IPS DF 4.7 (cell line): ENCODE data around the gene TSPY1.
"Not testable (repeated sequence)": the region's sequence is repeated elsewhere in the genome, so short reads cannot be mapped to it uniquely, and the experiment has no call there.

Source experiments
- DNase-seq: peaks from one replicate; pipeline ENCODE4 v3.0.0-alpha.2; 2013; ENCODE audit warnings: low spot score; ENCODE audit errors: extremely low read depth

Gene TSPY1, protein sequence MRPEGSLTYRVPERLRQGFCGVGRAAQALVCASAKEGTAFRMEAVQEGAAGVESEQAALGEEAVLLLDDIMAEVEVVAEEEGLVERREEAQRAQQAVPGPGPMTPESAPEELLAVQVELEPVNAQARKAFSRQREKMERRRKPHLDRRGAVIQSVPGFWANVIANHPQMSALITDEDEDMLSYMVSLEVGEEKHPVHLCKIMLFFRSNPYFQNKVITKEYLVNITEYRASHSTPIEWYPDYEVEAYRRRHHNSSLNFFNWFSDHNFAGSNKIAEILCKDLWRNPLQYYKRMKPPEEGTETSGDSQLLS

DNA sequence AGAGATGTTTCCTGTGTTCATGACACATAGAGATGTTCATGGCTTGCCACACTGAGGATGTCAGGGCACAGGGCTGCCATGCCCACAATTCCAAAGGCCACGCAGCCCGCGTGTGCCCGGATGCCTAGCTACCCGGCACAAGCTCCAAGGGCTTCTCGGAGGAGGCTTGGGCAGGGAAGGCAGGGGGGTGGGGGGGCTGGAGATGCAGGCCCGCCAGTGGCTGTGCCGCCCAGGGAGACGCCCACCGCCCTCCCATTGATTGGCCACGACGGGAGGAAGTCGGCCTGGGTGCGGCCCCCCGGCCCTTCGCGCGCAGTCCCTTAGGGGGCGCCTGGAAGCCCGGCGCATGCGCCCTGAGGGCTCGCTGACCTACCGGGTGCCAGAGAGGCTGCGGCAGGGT is at the start of gene TSPY1:
Gene TSPY1, plus strand, starts transcription at position 301 of the 400 bp plus-strand sequence. Its CDS starts 46 bp downstream, at position 347.
- not testable (repeated sequence) for DNase-seq

DNA sequence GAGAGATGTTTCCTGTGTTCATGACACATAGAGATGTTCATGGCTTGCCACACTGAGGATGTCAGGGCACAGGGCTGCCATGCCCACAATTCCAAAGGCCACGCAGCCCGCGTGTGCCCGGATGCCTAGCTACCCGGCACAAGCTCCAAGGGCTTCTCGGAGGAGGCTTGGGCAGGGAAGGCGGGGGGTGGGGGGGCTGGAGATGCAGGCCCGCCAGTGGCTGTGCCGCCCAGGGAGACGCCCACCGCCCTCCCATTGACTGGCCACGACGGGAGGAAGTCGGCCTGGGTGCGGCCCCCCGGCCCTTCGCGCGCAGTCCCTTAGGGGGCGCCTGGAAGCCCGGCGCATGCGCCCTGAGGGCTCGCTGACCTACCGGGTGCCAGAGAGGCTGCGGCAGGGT is 20.2 kb downstream of the TSPY1 start, which contains the start of gene TSPY9:
Gene TSPY9, plus strand, starts transcription at position 301 of the 400 bp plus-strand sequence. Its CDS starts 46 bp downstream, at position 347.
- not testable (repeated sequence) for DNase-seq

DNA sequence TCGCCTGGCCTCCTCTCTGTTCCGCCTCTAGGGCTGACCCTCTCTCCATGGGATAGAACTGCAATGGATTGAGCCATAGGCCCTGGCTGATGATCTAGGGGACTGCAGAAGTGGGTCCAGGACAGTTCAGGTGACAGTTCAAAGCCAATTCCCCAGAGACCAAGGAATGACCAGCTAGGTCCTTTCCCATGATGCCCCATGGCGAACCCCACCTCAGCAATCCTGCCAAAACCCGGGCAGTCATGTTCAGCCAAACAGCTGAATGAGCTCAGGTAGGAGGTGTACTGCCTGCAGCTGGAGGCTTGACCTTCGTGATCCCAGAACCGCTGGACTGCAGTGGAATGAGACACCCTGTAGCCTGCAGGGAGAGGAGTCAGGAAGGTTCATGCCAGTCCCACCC is 37.6 kb downstream of the TSPY1 start:
- not testable (repeated sequence) for DNase-seq

DNA sequence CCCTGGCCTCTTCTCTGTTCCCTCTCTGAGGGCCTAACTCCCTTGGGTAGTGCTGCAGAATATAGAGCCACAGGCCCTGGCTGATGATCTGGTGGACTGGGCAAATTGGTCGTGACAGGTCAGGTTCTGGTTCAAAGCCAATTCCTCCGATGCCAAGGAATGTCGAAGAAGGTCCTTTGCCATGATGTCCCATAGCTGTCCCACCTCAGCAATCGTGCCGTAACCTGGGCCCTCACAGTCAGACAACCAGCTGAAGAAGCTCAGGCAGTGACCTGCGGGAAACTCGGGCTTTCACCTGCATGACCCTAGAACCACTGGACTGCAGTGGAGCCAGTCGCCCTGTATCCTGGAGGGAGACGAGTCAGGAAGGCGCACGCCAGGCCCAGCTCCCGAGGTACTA is 49.5 kb downstream of the TSPY1 start:
- DNase-seq = not testable (repeated sequence)
